Right ventricle myocardium inferior (tissue), 1 donor: ENCODE results near the gene GAGE13. TPM values are rescaled to one million over a fixed set of nuclear protein-coding genes. Genes with fewer than 3 reads are reported as not detected.
"Not testable (repeated sequence)": the region's sequence is repeated elsewhere in the genome, so short reads cannot be mapped to it uniquely, and the experiment has no call there.

Source experiments
- ATAC-seq: fragments of 200-7000 bp; cut with Tn5 transposase; one replicate; pipeline ENCODE4 v1.9.1; 2020; ENCODE audit warnings: mild to moderate bottlenecking, moderate library complexity
- DNase-seq: peaks from one replicate; pipeline ENCODE4 v3.0.0; 2021; ENCODE audit errors: missing footprints
- intact Hi-C: fragments of 100-400 bp; cut with DNase I; formaldehyde crosslinking; loops from one replicate; pipeline ENCODE4 v1.11.0; 2022
- long read RNA-seq: library from polyadenylated mRNA; unstranded; transcript quantifications from one replicate; pipeline ENCODE4 v2.0.0, GENCODE V29; 2021
- total RNA-seq: library from RNA; stranded (reverse); fragmentation: NEBNext Ultra II Directional; extraction: Animal tissue kit (Norgen Biotek cat#: 25700); gene quantifications from one replicate; pipeline ENCODE4 v1.2.1, GENCODE V29; 2021
- donor health status: DM: no; HTN: yes; CAD: no; lungs with severe emphysema.

The GAGE13 gene, protein sequence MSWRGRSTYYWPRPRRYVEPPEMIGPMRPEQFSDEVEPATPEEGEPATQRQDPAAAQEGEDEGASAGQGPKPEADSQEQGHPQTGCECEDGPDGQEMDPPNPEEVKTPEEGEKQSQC
- total RNA-seq, result not detected
- long read RNA-seq, result 0 reads

DNA sequence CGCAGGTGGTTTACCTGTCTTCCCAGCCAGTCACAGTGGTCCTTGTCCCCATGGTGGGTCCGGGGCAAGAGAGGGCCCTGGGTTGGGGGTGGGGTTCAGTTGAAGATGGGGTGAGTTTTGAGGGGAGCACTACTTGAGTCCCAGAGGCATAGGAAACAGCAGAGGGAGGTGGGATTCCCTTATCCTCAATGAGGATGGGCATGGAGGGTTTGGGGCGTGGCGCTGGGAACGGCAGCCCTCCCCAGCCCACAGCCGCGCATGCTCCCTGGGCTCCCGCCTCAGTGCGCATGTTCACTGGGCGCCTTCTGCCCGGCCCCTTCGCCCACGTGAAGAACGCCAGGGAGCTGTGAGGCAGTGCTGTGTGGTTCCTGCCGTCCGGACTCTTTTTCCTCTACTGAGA, at the start of gene GAGE13:
TSS of gene GAGE13 (plus strand) at position 301 of the 400 bp plus-strand sequence. CDS start 1,156 bp downstream, outside the sequence.
- intact Hi-C loops, ATAC-seq, DNase-seq: not testable (repeated sequence)

DNA sequence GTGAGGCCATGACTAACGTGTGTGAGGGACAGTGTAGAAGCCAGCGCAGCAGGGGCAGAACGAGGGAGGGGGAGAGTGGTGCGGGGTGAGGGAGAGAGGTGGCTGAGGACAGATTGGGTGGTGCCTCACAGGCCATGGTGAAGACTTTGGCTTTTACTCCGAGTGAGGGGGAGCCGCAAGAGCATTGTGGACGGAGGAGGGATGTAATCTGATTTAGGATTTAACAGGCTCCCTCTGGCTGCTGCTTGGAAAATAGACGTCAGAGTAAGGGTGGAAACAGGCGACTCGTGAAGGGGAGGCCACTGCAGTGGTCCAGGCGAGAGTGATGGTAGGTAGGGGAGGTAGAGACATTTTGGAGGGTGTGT, 48.8 kb upstream of the GAGE13 start:
- intact Hi-C loops, result no loop called here
- DNase-seq (no peak), ATAC-seq (peak; percentile 72)

DNA sequence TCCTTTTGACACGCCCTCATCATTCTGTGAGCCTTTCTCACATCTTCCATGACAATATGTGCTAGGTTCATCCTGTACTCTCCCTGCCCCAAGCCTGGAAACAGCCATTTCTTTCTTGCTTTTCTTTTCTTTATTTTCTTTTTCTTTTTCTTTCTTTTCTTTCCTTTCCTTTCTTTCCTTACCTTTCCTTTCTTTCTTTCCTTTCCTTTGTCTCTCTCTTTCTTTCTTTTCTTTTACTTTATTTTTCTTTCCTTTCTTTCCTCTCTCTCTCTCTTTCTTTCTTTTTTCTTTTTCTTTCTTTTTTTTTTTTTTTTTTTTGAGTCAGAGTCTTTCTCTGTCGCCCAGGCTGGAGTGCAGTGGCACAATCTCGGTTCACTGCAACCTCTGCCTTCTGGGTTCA, 47.2 kb upstream of the GAGE13 start:
- ATAC-seq, result no peak
- intact Hi-C loops, result no loop called here

DNA sequence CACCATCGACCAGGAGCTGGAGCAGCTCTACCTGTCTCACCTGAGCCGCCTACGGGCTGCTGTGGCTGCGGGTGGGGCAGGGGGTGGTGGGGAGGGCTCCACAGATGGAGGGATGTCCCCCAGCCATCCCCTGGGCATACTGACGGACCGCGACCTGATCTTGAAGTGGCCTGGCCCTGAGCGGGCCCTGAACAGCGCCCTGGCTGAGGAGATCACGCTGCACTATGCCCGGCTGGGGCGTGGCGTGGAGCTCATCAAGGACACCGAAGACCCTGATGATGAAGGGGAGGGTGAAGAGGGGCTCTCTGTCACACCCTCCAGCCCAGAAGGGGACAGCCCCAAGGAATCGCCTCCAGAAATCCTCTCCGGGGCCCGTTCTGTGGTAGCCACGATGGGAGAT, 45.2 kb upstream of the GAGE13 start:
- no peak for ATAC-seq
- DNase-seq, result no peak
- intact Hi-C loops, result no loop called here

More for the DNA sequence above, 47.2 kb upstream of the GAGE13 start:
- DNase-seq, result no peak

DNA sequence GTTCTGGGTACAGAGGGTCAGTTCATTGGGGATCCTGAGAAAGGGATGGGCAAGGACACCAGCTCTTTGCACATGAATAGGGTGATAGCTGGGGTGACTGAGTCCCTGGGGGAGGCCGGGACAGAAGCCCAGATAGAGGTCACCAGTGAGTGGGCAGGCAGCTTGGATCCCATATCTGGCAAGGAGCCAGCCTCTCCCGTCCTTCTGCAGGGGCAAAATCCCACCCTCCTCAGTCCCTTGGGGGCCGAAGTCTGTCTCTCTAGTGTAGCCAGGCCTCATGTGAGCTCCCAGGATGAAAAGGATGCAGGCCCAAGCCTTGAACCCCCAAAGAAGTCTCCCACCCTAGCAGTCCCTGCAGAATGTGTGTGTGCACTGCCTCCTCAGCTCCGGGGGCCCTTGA, 44.8 kb upstream of the GAGE13 start:
- DNase-seq (no peak), ATAC-seq (no peak)
- intact Hi-C loops, result no loop called here

DNA sequence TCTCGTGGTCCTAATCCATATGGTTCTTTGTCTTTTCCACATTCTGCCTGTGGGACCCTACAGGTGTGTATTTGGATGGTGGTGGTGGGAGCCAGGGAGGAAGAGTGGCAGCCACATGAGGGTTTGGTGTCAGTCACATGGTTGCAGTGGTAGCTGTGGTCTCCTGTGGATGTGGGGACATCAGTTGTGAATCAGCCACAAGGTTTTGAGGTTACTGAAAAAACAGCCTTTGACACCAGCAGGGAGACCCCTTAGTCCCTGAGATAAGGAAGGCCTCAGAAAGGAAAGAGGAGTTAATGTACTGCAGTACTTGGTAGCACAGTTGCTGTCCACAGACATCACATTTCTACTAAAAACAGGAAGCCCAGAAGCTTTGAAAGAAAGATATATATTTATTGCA, 43.7 kb upstream of the GAGE13 start:
- DNase-seq (no peak), ATAC-seq (no peak)
- intact Hi-C loops, result no loop called here

DNA sequence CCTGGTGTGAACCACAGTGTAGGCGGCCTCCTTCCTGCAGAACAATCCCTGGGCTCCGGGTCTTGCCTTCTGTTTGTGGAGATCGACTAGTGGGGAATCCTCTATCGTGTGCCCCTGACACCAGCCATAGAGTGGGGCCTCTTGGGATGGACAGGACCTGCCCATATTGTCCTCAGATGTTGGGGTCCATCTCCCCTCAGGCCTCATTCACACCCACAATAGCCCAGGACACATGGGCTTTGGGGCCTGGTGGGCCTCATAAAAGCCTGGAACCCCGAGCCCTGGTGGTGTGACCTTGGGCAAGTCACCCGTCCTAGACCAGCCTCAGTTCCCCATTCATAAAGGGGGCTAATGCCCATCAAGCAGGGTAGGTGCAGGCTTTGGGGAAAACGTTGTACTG, 41.2 kb upstream of the GAGE13 start:
- DNase-seq (no peak), ATAC-seq (no peak)
- intact Hi-C loops, result no loop called here

DNA sequence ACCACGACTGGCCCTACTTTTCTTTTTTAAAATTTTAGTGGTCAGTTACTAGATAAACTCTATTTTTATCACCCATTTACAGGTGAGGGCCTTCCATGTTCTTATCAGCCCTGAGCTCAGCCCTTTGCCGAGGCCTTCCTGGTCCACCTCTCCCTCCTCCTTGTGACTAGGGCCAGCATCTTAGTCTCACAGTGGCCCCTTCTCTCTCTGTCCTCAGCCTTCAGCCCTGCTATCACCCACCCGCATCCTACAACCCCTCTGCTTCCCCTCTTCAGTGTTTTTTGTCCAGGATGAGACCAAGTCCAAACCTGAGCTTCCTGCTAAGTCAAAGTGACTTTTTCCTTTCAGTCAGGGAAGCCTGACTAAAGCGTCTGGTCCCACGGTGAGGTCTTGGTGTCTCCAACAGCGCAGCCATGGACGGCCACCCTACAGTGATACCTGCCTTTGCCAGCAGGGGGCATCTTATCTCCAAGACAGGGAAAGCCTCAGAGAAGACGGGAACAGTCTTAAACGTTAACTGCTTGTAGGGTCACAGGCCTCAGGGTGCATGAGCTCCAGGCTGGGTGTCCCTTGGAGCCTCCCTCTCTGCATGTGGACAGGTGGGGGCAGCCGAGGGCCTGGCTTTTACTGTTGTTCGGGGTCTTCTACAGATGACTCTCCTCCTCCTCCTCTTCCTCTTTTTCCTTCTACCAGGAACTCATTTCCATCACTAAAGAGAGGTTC, 39.6 kb upstream of the GAGE13 start:
- no peak for DNase-seq
- intact Hi-C loops, result no loop called here
- peak; percentile 57 for ATAC-seq

DNA sequence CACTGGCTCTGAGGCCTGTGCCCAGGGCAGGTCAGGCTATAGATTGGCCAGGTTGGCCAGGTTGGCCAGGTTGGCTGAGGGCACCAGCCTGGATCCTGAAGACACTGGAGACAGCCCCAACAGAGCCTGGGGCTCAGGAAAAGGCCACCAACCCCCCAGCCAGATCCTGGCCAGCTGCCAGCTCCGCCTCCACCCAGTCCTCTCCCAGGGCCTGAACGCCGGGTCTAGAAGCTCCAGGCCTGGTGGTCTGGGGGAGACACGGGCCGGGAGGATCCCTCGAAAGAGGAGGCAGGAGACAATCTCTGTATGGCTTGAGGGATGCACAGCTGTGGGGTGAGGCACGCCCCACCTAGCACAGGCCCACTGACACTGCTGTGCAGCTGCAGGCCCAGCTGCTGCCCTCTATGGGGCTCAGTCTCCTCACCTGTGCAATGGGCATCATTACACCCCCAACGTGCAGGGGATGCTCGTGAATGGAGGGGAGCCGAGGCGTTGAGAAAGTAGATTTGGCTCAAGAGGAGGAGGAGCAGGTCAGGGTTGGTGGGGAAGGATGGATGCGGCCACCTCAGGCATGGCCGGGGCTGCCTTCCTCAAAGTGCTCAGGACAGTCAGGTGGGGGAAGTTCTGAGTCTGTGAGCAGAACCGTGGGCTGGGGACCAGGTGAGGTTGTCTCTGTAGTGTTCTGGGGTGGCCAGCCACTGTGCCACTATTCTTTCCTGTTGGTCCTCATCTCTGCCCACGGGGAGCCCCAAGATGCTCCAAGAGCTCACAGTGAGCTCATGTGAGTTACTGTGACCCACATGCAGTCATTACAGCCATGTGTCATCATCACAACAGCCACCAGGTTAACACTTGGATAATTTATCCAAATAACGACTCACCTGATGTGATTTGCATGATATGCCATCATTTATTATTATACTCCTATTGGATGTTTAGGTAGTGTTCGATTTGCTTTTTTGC, 38.7 kb upstream of the GAGE13 start:
- DNase-seq, result no peak
- no peak for ATAC-seq
- intact Hi-C loops, result no loop called here

DNA sequence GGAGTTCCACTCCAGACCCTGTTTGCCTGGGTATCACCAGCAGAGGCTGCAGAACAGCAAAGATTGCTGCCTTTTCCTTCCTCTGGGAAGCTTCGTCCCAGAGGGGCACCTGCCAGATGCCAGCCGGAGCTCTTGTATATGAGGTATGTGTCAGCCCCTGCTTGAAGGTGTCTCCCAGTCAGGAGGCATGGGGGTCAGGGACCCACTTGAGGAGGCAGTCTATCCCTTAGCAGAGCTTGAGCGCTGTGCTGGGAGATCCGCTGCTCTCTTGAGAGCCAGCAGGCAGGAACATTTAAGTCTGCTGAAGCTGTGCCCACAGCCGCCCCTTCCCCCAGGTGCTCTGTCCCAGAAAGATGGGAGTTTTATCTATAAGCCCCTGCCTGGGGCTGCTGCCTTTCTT, 32.1 kb upstream of the GAGE13 start:
- DNase-seq, ATAC-seq, intact Hi-C loops: not testable (repeated sequence)

DNA sequence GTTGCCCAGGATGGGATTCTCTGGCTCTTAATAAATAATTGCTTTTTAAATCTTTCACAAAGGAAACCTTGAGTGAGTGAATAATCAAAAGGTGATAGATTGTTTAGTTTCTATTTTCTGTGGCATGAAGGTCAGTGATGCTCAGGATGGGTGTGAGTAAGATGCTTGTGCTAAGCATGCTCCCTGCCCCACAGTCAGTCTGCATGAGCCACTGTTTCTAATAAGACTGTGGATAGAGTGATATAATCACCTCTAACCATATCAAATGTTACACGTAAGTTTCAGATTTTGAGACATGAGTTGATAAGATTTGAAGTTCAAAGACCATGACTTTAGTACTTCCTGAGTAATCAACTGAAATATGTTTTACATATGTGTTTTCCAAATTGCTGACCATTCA, 30.7 kb upstream of the GAGE13 start:
- intact Hi-C loops, result no loop called here
- DNase-seq, result no peak
- no peak for ATAC-seq

DNA sequence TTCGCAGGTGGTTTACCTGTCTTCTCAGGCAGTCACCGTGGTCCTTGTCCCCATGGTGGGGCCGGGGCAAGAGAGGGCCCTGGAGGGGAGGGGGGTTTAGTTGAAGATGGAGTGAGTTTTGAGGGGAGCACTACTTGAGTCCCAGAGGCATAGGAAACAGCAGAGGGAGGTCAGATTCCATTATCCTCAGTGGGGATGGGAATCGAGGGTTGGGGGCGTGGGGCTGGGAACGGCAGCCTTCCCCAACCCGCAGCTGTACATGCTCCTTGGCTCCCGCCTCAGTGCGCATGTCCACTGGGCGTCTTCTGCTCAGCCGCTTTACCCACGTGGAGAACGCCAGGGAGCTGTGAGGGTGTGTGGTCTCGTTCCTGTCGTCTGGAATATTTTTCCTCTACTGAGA, 28.0 kb upstream of the GAGE13 start, which contains the start of gene GAGE10:
TSS of gene GAGE10 (plus strand) at position 301 of the 400 bp plus-strand sequence. CDS start 1,214 bp downstream, outside the sequence.
- DNase-seq, result no peak
- intact Hi-C loops, result no loop called here
- no peak for ATAC-seq

DNA sequence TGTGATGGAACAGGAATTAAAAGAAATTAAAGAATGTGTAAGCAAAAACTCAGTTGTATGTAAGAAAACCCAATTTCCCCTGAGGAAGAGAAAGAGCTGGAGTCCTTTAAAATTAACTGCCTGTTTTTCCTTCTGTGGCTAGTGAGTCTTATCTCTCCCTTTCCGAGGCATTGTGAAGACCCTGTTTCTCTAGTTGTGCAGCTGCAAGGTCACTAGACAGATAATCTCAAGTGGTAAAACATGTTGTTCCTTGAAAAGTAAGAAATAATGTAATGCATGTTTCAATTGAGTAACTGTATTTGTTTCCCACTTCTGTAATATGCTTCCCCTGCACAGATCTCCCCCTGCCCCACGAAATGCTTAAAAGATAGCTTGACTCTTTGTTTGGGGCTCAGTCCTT, 23.6 kb upstream of the GAGE13 start:
- intact Hi-C loops, DNase-seq, ATAC-seq: not testable (repeated sequence)

DNA sequence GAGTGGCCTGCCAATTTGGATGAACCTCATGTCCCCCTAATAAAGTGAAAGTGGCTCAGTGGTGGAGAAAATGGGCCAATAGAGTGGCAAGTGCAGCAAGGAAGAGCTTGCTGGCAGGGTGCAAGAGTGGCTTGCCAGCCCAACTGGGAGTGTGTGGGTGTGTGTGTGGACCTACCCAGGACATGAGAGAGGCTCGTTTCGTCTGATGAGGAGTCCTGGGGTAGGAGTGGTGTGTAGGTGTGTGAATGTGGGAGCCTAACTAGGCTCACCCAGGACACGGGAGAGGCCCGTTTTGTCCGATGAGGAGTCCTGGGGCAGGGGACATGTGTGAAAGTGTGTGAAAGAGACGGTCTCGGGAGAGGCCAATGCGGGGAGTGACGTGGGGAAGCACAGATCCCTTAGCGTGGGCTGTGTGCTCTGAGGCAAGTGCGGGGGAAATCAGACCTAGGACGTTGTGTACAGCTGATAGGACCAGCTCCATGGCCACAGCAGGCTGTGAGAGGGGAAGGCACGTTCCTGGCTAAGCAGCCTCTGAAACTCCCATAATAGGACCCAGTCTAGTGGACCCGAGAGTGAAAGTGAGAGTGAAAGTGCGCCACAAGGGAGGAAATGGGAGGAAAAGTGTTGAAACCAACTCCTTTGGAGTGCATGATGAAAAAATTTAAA, 22.6 kb upstream of the GAGE13 start:
- ATAC-seq, result peak; percentile 75
- intact Hi-C loops, result no loop called here
- no peak for DNase-seq

DNA sequence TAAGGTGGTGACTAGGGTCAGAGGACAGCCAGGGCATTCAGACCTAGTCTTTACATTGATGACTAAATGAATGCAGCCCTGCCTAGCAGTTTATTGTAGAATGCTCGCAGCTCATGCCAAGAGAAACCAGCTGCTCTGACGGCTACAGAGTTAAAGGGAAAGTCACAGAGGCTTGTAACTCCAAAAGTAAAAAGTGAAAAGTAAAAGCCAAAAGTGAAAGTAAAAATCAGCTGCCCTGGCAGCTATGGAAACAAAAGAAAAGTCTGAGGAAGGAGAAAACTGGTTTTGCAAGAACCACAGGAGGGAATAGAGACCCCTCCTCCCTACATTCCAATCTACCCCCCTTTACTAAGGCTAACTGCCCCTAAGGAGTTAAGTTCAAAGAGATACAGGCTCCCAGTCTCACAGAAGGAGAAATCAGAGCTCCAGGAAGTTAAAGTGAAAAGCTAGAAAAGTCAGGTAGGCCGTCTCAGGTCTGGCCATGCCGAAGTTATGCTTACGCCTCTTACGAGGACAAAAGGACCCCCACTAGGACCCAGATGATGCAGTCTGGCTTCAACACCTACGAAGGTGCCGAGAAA, 21.9 kb upstream of the GAGE13 start:
- DNase-seq (no peak), ATAC-seq (peak; percentile 39)
- intact Hi-C loops, result no loop called here

DNA sequence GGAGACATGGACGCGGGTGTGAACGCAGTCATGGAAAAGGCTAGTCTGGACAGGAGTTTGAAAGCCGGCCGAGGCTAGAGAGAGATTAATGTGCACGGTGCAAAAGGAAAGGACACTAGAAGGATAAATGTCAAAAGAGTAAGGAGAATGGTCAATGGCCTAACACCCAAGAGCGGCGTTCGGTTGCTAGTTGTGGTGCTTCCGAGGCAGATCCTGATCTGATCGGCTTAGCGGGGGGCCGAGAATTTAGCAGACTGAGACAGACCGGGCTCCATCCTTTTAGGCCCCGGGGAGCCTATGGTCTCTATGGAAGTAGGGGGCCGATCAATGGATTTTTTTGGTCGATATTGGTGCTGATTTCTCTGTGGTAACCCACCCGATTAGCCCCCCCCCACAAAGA, 21.0 kb upstream of the GAGE13 start:
- DNase-seq (no peak), ATAC-seq (no peak)
- intact Hi-C loops, result no loop called here

DNA sequence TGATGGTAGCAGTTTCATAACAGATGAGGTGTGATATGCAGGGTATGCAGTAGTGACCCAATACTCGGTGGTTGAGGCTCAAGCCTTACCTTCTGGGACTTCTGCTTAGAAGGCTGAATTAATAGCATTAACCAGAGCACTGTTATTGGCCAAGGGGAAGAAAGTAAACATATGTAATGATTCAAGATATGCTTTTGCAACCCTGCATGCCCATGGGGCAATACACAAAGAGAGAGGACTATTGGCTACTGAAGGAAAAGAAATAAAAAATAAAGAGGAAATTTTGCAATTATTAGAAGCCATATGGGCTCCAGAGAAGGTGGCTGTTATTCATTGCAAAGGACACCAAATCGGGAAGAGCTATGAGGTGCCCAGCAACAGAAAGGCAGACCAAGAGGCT, 19.2 kb upstream of the GAGE13 start:
- intact Hi-C loops, result no loop called here
- ATAC-seq, result no peak

DNA sequence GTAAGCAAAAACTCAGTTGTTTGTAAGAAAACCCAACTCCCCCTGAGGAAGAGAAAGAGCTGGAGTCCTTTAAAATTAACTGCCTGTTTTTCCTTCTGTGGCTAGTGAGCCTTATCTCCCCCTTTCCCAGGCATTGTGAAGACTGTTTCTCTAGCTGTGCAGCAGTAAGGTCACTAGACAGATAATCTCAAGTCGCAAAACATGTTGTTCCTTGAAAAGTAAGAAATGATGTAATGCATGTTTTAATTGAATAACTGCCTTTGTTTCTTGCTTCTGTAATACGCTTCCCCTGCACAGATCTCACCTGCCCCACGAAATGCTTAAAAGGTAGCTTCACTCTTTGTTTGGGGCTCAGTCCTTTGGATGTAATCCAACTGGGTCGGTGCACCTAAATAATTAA, 15.3 kb upstream of the GAGE13 start:
- ATAC-seq (no peak), DNase-seq (no peak)
- intact Hi-C loops, result no loop called here

More for the DNA sequence above, 19.2 kb upstream of the GAGE13 start:
- DNase-seq, result no peak

DNA sequence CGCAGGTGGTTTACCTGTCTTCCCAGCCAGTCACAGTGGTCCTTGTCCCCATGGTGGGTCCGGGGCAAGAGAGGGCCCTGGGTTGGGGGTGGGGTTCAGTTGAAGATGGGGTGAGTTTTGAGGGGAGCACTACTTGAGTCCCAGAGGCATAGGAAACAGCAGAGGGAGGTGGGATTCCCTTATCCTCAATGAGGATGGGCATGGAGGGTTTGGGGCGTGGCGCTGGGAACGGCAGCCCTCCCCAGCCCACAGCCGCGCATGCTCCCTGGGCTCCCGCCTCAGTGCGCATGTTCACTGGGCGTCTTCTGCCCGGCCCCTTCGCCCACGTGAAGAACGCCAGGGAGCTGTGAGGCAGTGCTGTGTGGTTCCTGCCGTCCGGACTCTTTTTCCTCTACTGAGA, 9.6 kb upstream of the GAGE13 start, which contains the start of gene GAGE12J:
TSS of gene GAGE12J (plus strand) at position 301 of the 400 bp plus-strand sequence. CDS start 1,157 bp downstream, outside the sequence.
- DNase-seq, intact Hi-C loops, ATAC-seq: not testable (repeated sequence)
